ENCODE data around the gene CFAP100. TPM values are rescaled to one million over a fixed set of nuclear protein-coding genes. Genes with fewer than 3 reads are reported as not detected.

Gene CFAP100
- total RNA-seq, 4 donors from 2014 or later: 0.98 to 2.8 TPM; not detected in 2

GRCh38 chr3:126407412-126408044, 12.8 kb downstream of the CFAP100 start:
- H3K27me3 ChIP-seq: no peaks in the 10 kb centered on the region
- DNase-seq: no peak
- TF ChIP-seq CTCF (IDR thresholded peaks at IDR 0.05): no peak
- no peak for TF ChIP-seq POLR2A (IDR thresholded peaks at IDR 0.05)

GRCh38 chr3:126408099-126408498, 13.4 kb downstream of the CFAP100 start:
- H3K4me3 ChIP-seq: no peak overlapping the region

More at GRCh38 chr3:126407412-126408044, 12.8 kb downstream of the CFAP100 start:
- Histone ChIP-seq H3K36me3 (no peaks in the 10 kb centered on the region), H3K4me1 (no peaks in the 10 kb centered on the region), H3K4me3 (no peak overlapping the region), H3K9me3 (no peaks in the 10 kb centered on the region), H3K27ac (no peak overlapping the region)
- intact Hi-C loops (cut with DNase I; ENCODE audit: low total_unique reads): no loop called here

GRCh38 chr3:126412841-126413692, 18.4 kb downstream of the CFAP100 start:
- intact Hi-C loops (cut with DNase I; ENCODE audit: low total_unique reads): no loop called here
- Histone ChIP-seq H3K4me3 (no peak overlapping the region), H3K36me3 (no peaks in the 10 kb centered on the region), H3K9me3 (no peaks in the 10 kb centered on the region), H3K4me1 (no peaks in the 10 kb centered on the region), H3K27ac (no peak overlapping the region), H3K27me3 (no peaks in the 10 kb centered on the region)
- TF ChIP-seq POLR2A (IDR thresholded peaks at IDR 0.05) (no peak), CTCF (IDR thresholded peaks at IDR 0.05) (no peak)
- no peak for DNase-seq

More at GRCh38 chr3:126408099-126408498, 13.4 kb downstream of the CFAP100 start:
- intact Hi-C loops (cut with DNase I; ENCODE audit: low total_unique reads): no loop called here
- DNase-seq: no peak
- H3K27ac ChIP-seq: no peak overlapping the region
- H3K9me3 ChIP-seq: no peaks in the 10 kb centered on the region
- H3K4me1 ChIP-seq: no peaks in the 10 kb centered on the region
- TF ChIP-seq POLR2A (IDR thresholded peaks at IDR 0.05) (no peak), CTCF (IDR thresholded peaks at IDR 0.05) (no peak)
- no peaks in the 10 kb centered on the region for H3K36me3 ChIP-seq
- H3K27me3 ChIP-seq: no peaks in the 10 kb centered on the region

- intact Hi-C loops (cut with DNase I; ENCODE audit: low total_unique reads): no loop called here
- no peak for DNase-seq
- no peaks in the 10 kb centered on the region for H3K36me3 ChIP-seq
- H3K27ac ChIP-seq: no peak overlapping the region
- no peaks in the 10 kb centered on the region for H3K4me1 ChIP-seq
- TF ChIP-seq POLR2A (IDR thresholded peaks at IDR 0.05): no peak
- TF ChIP-seq CTCF (IDR thresholded peaks at IDR 0.05): no peak
- H3K27me3 ChIP-seq: no peaks in the 10 kb centered on the region
- H3K4me3 ChIP-seq: no peak overlapping the region
- no peaks in the 10 kb centered on the region for H3K9me3 ChIP-seq
These were observed 19.0 kb downstream of the CFAP100 start for GRCh38 chr3:126413693-126414080.

GRCh38 chr3:126414406-126414805, 19.7 kb downstream of the CFAP100 start:
- H3K27me3 ChIP-seq: no peaks in the 10 kb centered on the region
- H3K4me3 ChIP-seq: no peak overlapping the region
- H3K27ac ChIP-seq: no peak overlapping the region
- no peaks in the 10 kb centered on the region for H3K4me1 ChIP-seq
- no peaks in the 10 kb centered on the region for H3K9me3 ChIP-seq
- DNase-seq: no peak
- no peak for TF ChIP-seq POLR2A (IDR thresholded peaks at IDR 0.05)
- no peak for TF ChIP-seq CTCF (IDR thresholded peaks at IDR 0.05)
- no peaks in the 10 kb centered on the region for H3K36me3 ChIP-seq
- intact Hi-C loops (cut with DNase I; ENCODE audit: low total_unique reads): no loop called here
